Tibial artery (tissue), 4 donors: ENCODE data around the gene NLRC5.

ENCODE experiments used
- DNase-seq, 2 donors: peaks; one replicate each; pipeline ENCODE4 v3.0.0-alpha.2; 2019
- H3K27ac ChIP-seq, 2 donors: fragments of 200-600 bp; sonication (generic) in 1 of 2; 1 replicate in 1 of 2; 2 replicates in 1 of 2; pipeline ENCODE4 v1.5.1; 2018 to 2019; ENCODE audit warnings: mild to moderate bottlenecking in 1 of 2
- H3K27me3 ChIP-seq, 2 donors: fragments of 200-600 bp; sonication (generic) in 1 of 2; one replicate each; pipeline versions ENCODE4 v1.5.1 to v1.6.0; 2016 to 2019
- H3K36me3 ChIP-seq, 3 donors: fragments of 200-600 bp; sonication (generic) in 2 of 3; one replicate each; pipeline ENCODE4 v1.5.1; 2016 to 2019; ENCODE audit warnings: mild to moderate bottlenecking in 2 of 3
- H3K4me1 ChIP-seq, 4 donors: fragments of 200-600 bp; sonication (generic) in 2 of 4; 1 replicate in 3 of 4; 2 replicates in 1 of 4; pipeline ENCODE4 v1.5.1; 2016 to 2019
- H3K4me3 ChIP-seq, 2 donors: fragments of 200-600 bp; sonication (generic) in 1 of 2; 1 replicate in 1 of 2; 2 replicates in 1 of 2; pipeline ENCODE4 v1.5.1; 2018 to 2019; ENCODE audit warnings: mild to moderate bottlenecking in 2 of 2
- H3K9me3 ChIP-seq, 3 donors: fragments of 200-600 bp; sonication (generic) in 1 of 3; one replicate each; pipeline ENCODE4 v1.5.1; 2016 to 2019
- CTCF ChIP-seq, 2 experiments: fragments of 200-600 bp in 1 of 2; fragments of 450-650 bp in 1 of 2; IDR thresholded peaks; one replicate each; pipeline ENCODE4 v1.5.1; 2017 to 2019; ENCODE audit warnings: antibody characterized with exemption in 2 of 2, mild to moderate bottlenecking in 1 of 2, moderate library complexity in 1 of 2
- intact Hi-C: fragments of 100-400 bp; cut with DNase I; formaldehyde crosslinking; loops from one replicate; pipeline ENCODE4 v1.15.0; 2023; ENCODE audit warnings: low total_unique reads

The NLRC5 gene

GRCh38 chr16:57130950-57131321 is 141.6 kb downstream of the NLRC5 start:
- no peak overlapping the region for H3K27ac ChIP-seq
- no peaks in the 10 kb centered on the region for H3K27me3 ChIP-seq
- DNase-seq, result no peak
- intact Hi-C loops, result no loop called here
- H3K4me1 ChIP-seq, result no peaks in the 10 kb centered on the region
- peaks cover 6 to 50% (median 27%) of the 10 kb centered on the region in 3 donors for H3K36me3 ChIP-seq
- H3K4me3 ChIP-seq, result no peak overlapping the region
- H3K9me3 ChIP-seq, result no peaks in the 10 kb centered on the region
- no peak for TF ChIP-seq CTCF (IDR thresholded peaks at IDR 0.05)

GRCh38 chr16:57131351-57131970 is 142.1 kb downstream of the NLRC5 start:
- Histone ChIP-seq H3K9me3 (no peaks in the 10 kb centered on the region), H3K27ac (no peak overlapping the region), H3K36me3 (peaks cover 3 to 49% (median 22%) of the 10 kb centered on the region in 3 donors), H3K4me1 (no peaks in the 10 kb centered on the region), H3K4me3 (no peak overlapping the region), H3K27me3 (no peaks in the 10 kb centered on the region)
- intact Hi-C loops, result no loop called here
- no peak for DNase-seq
- no peak for TF ChIP-seq CTCF (IDR thresholded peaks at IDR 0.05)

- Histone ChIP-seq H3K4me3 (no peak overlapping the region), H3K4me1 (no peaks in the 10 kb centered on the region), H3K36me3 (peaks cover 0 to 48% (median 15%) of the 10 kb centered on the region in 3 donors), H3K9me3 (no peaks in the 10 kb centered on the region), H3K27ac (no peak overlapping the region), H3K27me3 (no peaks in the 10 kb centered on the region)
- TF ChIP-seq CTCF (IDR thresholded peaks at IDR 0.05), result no peak
- intact Hi-C loops, result no loop called here
- no peak for DNase-seq
Observed at GRCh38 chr16:57132470-57132869, 143.1 kb downstream of the NLRC5 start.

GRCh38 chr16:57133031-57133430 is 143.7 kb downstream of the NLRC5 start:
- Histone ChIP-seq H3K36me3 (peaks cover 0 to 47% (median 10%) of the 10 kb centered on the region in 3 donors), H3K4me3 (no peak overlapping the region), H3K4me1 (no peaks in the 10 kb centered on the region), H3K27ac (no peak overlapping the region), H3K9me3 (no peaks in the 10 kb centered on the region), H3K27me3 (no peaks in the 10 kb centered on the region)
- DNase-seq, result no peak
- no peak for TF ChIP-seq CTCF (IDR thresholded peaks at IDR 0.05)
- intact Hi-C loops, result no loop called here
